Measurements from ENCODE around the gene NUP210.
"Not testable (repeated sequence)": the region's sequence is repeated elsewhere in the genome, so short reads cannot be mapped to it uniquely, and the experiment has no call there.

- TF ChIP-seq POLR2AphosphoS5, CTCF, POLR2A (IDR thresholded peaks at IDR 0.05): not testable (repeated sequence)
Measured at GRCh38 chr3:13428678-13429077, 8.6 kb upstream of the NUP210 start.
